ENCODE measurements around the gene MLN.
A peak's percentile ranks its signal among the peaks of the same experiment; 100 is the strongest.

Gene MLN

DNA sequence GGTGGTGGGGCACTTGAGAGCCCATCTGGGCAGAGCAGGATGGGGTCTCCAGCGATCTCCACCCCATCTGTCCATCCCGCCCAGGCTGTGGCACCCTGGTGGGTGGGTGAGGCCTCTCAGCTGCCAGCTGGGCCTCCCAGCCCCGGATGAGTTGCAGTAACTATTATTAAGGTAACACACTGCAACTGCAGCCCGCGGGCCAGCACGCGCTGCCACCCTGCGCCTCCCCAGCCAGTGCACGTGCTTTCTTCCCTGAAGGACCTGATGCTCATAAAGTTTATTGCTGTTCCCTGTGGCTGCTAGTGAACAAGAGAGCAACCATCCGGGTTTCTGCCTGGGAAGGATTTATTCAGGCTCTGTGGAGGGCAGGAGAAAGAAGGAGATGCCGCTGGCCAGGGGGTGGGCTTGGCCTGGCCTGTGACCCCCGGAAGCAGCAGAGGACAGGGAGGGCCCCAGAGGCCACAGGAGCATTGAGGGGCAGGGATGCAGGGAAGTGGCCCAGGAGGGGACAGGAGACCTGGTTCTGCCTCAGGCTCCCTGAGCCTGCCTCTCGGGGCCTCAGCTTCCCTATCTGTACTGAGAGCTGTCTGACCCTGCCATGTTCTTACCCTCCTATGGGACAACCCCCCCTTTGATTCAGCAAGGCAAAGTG is 58.8 kb downstream of the MLN start:
- Mint-ChIP-seq H3K4me1 (peaks cover 68% of the 10 kb centered on the region), H3K36me3 (ENCODE audit: low read depth) (no peaks in the 10 kb centered on the region), H3K27ac (peak overlapping the region; percentile 89 to 95 (median 90))

More for the DNA sequence above, 58.8 kb downstream of the MLN start:
- H3K4me3 Mint-ChIP-seq, result peak overlapping the region; percentile 72 to 86 (median 78)
- H3K27me3 Mint-ChIP-seq (ENCODE audit: low read depth), result peaks cover 17% of the 10 kb centered on the region
- TF ChIP-seq, protein P1, sequence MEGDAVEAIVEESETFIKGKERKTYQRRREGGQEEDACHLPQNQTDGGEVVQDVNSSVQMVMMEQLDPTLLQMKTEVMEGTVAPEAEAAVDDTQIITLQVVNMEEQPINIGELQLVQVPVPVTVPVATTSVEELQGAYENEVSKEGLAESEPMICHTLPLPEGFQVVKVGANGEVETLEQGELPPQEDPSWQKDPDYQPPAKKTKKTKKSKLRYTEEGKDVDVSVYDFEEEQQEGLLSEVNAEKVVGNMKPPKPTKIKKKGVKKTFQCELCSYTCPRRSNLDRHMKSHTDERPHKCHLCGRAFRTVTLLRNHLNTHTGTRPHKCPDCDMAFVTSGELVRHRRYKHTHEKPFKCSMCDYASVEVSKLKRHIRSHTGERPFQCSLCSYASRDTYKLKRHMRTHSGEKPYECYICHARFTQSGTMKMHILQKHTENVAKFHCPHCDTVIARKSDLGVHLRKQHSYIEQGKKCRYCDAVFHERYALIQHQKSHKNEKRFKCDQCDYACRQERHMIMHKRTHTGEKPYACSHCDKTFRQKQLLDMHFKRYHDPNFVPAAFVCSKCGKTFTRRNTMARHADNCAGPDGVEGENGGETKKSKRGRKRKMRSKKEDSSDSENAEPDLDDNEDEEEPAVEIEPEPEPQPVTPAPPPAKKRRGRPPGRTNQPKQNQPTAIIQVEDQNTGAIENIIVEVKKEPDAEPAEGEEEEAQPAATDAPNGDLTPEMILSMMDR (IDR thresholded peaks at IDR 0.05; ENCODE audit: unreplicated experiment in 3 of 3), result no peak
- H3K9me3 Mint-ChIP-seq, result no peaks in the 10 kb centered on the region
